ENCODE data around the gene NEK11. TPM values are rescaled to one million over a fixed set of nuclear protein-coding genes. Genes with fewer than 3 reads are reported as not detected.

NEK11 gene
- total RNA-seq: 1.9 and 2.5 TPM in 2 replicates

DNA sequence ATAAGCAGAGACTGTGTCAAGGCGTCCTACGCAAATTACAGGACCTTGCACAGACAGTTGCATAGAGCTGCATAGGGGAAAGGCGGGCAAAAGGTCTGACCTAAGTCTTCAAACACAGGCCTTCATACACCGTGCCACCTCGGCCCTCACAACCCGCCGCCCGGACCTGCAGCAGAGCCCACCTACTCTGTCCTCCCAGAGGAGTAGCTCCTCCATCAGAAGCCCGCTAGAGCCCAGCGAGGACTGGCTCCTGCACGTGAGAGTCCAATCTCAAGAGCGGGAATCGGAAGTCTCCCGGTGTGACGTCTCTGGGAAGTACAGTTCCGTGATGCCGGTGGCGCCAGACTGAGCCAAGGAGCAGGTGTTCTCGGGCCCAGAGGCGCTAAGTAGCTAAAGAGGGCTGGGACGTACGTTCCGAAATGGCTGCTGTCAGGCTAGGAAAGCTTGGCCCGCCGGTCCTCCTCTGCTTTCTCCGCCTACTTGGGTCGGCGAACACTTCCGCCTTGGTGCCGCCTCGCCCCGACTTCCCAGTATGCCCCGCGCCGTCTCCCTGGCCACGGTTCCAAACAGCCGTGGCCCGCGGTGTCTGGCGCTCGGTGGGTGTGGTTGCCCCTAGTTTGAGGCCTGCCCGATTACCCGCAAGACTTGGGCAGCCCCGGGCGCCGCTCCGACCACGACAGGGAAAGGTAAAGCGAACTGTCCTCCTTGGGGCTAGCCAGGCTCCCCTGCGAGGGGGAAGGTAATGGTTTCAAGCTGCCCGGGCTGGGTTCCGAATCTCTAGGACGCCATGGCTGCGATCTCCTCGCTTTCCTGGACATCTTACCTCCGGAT lies at the start of gene NEK11, which contains the start of gene ASTE1:
Gene NEK11, plus strand, starts transcription at position 557 of the 831 bp plus-strand sequence. CDS start 2,832 bp downstream, outside the sequence.
Gene ASTE1, minus strand, starts transcription at position 505 of the 831 bp plus-strand sequence. CDS start 1,519 bp downstream, outside the sequence.

DNA sequence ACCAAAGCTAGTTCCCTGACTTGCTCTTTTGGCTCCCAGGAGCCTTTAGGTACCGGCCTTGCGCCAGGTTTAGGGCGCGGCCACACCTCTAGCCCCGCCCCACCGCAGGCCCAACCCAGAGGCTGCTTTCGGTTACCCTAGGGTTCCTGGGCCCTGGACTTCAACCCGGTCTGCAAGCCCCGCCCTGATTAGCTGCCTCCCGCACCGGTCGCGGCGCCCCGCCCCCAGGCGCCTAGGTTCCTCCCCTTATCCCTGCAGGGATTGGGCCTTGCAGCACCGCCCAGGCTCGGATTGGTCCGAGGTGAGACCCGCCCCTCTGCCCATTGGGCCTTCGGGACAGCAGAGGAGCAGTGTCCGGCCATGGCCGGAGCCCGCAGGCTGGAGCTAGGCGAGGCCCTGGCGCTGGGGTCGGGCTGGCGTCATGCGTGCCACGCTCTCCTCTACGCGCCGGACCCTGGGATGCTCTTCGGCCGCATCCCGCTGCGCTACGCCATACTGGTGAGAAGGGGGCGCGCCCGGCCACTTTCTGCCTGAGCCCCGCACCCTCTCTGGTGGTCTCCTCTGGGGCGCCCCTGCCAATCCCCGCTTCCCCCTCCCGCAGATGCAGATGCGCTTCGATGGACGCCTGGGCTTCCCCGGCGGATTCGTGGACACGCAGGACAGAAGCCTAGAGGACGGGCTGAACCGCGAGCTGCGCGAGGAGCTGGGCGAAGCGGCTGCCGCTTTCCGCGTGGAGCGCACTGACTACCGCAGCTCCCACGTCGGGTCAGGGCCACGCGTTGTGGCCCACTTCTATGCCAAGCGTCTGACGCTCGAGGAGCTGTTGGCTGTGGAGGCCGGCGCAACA lies 355.0 kb downstream of the NEK11 start, which contains the start of gene NUDT16:
Gene NUDT16, plus strand, starts transcription at position 330 of the 847 bp plus-strand sequence. Its CDS starts 31 bp downstream, at position 361.

Other genes with a start within 250 kb of the NEK11 start
- 78.7 and 93.8 TPM in 2 replicates for gene ATP2C1, start 132.8 kb upstream of the NEK11 start, total RNA-seq
- 2.9 and 5.0 TPM in 2 replicates for gene ASTE1, start 52 bp upstream of the NEK11 start, total RNA-seq

Measured in cardiac atrium fibroblast (primary cell).